Neural cell (in vitro differentiated cells): ENCODE measurements around the gene CPD.

ENCODE experiments used
- CTCF ChIP-seq: fragments of 450-650 bp; IDR thresholded peaks from 2 replicates; pipeline ENCODE4 v1.5.1; 2014; ENCODE audit warnings: antibody characterized with exemption, mild to moderate bottlenecking, moderate library complexity; ENCODE audit not compliant: poor library complexity, severe bottlenecking
- RAD21 ChIP-seq: fragments of 450-650 bp; conservative IDR thresholded peaks from 2 replicates; pipeline ENCODE4 v1.6.1; 2014; ENCODE audit warnings: antibody characterized with exemption, mild to moderate bottlenecking, moderate library complexity

GRCh38 chr17:30378241-30378824, 394 bp upstream of the CPD start:
- TF ChIP-seq CTCF (no peak), RAD21 (no peak)
